Neural progenitor cell (in vitro differentiated cells): ENCODE measurements around the gene TCOF1. TPM values are rescaled to one million over a fixed set of nuclear protein-coding genes. Genes with fewer than 3 reads are reported as not detected.
A peak's percentile ranks its signal among the peaks of the same experiment; 100 is the strongest.

ENCODE experiments used
- DNase-seq: peaks from one replicate; pipeline ENCODE4 v3.0.0-alpha.2; 2016; ENCODE audit warnings: low spot score
- H2AFZ ChIP-seq: fragments of 200-600 bp; sonication (generic); replicated peaks from 2 replicates; pipeline ENCODE4 v1.6.1; 2016; ENCODE audit warnings: antibody characterized with exemption
- H3F3A ChIP-seq: fragments of 200-600 bp; sonication (generic); 2 replicates; pipeline ENCODE4 v1.6.1; 2016; ENCODE audit warnings: antibody characterized with exemption, low read depth
- H3K27ac ChIP-seq: fragments of 200-600 bp; sonication (generic); 2 replicates; pipeline ENCODE4 v1.5.1; 2016; ENCODE audit warnings: mild to moderate bottlenecking
- H3K27me3 ChIP-seq: fragments of 200-600 bp; sonication (generic); 2 replicates; pipeline ENCODE4 v1.6.1; 2016; ENCODE audit warnings: mild to moderate bottlenecking, moderate library complexity
- H3K36me3 ChIP-seq: fragments of 200-600 bp; sonication (generic); 2 replicates; pipeline ENCODE4 v1.5.1; 2016
- H3K4me1 ChIP-seq: fragments of 200-600 bp; sonication (generic); 2 replicates; pipeline ENCODE4 v1.6.1; 2016; ENCODE audit warnings: mixed run types
- H3K4me2 ChIP-seq: fragments of 200-600 bp; sonication (generic); 2 replicates; pipeline ENCODE4 v1.6.1; 2016
- H3K4me3 ChIP-seq: fragments of 200-600 bp; sonication (generic); 2 replicates; pipeline ENCODE4 v1.5.1; 2016
- H3K79me2 ChIP-seq: fragments of 200-600 bp; sonication (generic); 2 replicates; pipeline ENCODE4 v1.6.1; 2016; ENCODE audit warnings: low read depth
- H3K9ac ChIP-seq: fragments of 200-600 bp; sonication (generic); 2 replicates; pipeline ENCODE4 v1.6.1; 2016
- H3K9me3 ChIP-seq: fragments of 200-600 bp; sonication (generic); 2 replicates; pipeline ENCODE4 v1.5.1; 2016; ENCODE audit warnings: low read depth
- H4K20me1 ChIP-seq: fragments of 200-600 bp; sonication (generic); 2 replicates; pipeline ENCODE4 v1.6.1; 2016; ENCODE audit warnings: low read depth
- H3K27ac Mint-ChIP-seq: 3 replicates; pipeline ENCODE4 v1.8.0; 2021; ENCODE audit warnings: mixed read lengths
- H3K27me3 Mint-ChIP-seq: 2 replicates; pipeline ENCODE4 v1.8.0; 2022; ENCODE audit warnings: low read depth, mild to moderate bottlenecking, inconsistent platforms, moderate library complexity, mixed read lengths; ENCODE audit not compliant: insufficient read depth
- H3K36me3 Mint-ChIP-seq: 3 replicates; pipeline ENCODE4 v1.8.0; 2021; ENCODE audit warnings: mixed read lengths
- H3K4me1 Mint-ChIP-seq: 3 replicates; pipeline ENCODE4 v1.8.0; 2021; ENCODE audit warnings: mixed read lengths
- H3K4me3 Mint-ChIP-seq: 3 replicates; pipeline ENCODE4 v1.8.0; 2021; ENCODE audit warnings: mild to moderate bottlenecking, moderate library complexity, mixed read lengths
- H3K9me3 Mint-ChIP-seq: 3 replicates; pipeline ENCODE4 v1.8.0; 2020; ENCODE audit warnings: mixed read lengths
- CTCF ChIP-seq: fragments of 200-600 bp; sonication (generic); IDR thresholded peaks from 2 replicates; pipeline ENCODE4 v1.5.1; 2017; ENCODE audit warnings: antibody characterized with exemption, mild to moderate bottlenecking
- EZH2 ChIP-seq: fragments of 200-600 bp; sonication (generic); IDR thresholded peaks from 2 replicates; pipeline ENCODE4 v1.6.1; 2017; ENCODE audit warnings: antibody characterized with exemption, mild to moderate bottlenecking, moderate library complexity
- EZH2phosphoT487 ChIP-seq: fragments of 200-600 bp; sonication (generic); IDR thresholded peaks from 2 replicates; pipeline ENCODE4 v1.6.1; 2017; ENCODE audit warnings: antibody characterized with exemption
- total RNA-seq: library from RNA; depleted of rRNA; stranded (reverse); fragments of >200 nt; gene quantifications from 2 replicates; pipeline ENCODE4 v1.2.3, GENCODE V29; 2015; ENCODE audit warnings: low replicate concordance

Gene TCOF1
- total RNA-seq, 1 donor from 2014 or later: 37.9 TPM

GRCh38 chr5:150319484-150319790 is 38.1 kb upstream of the TCOF1 start:
- H3K4me3 Mint-ChIP-seq: no peak overlapping the region
- TF ChIP-seq CTCF (no peak), EZH2phosphoT487 (no peak)
- no peak overlapping the region for H2AFZ ChIP-seq
- H3K9me3 ChIP-seq: no peaks in the 10 kb centered on the region
- H3K9me3 Mint-ChIP-seq: no peaks in the 10 kb centered on the region
- H3K79me2 ChIP-seq: no peaks in the 10 kb centered on the region
- H3K4me2 ChIP-seq: no peak overlapping the region
- no peak overlapping the region for H3K4me3 ChIP-seq
- H3K27ac Mint-ChIP-seq: no peak overlapping the region
- H3K4me1 ChIP-seq: peaks cover 22% of the 10 kb centered on the region
- no peaks in the 10 kb centered on the region for H3K36me3 ChIP-seq
- H3K9ac ChIP-seq: no peak overlapping the region
- H3K27ac ChIP-seq: no peak overlapping the region
- H4K20me1 ChIP-seq: no peaks in the 10 kb centered on the region
- no peak for DNase-seq
- H3K4me1 Mint-ChIP-seq: peaks cover 47% of the 10 kb centered on the region
- H3K36me3 Mint-ChIP-seq: no peaks in the 10 kb centered on the region
- peaks cover 3% of the 10 kb centered on the region for H3F3A ChIP-seq
- no peaks in the 10 kb centered on the region for H3K27me3 ChIP-seq
- H3K27me3 Mint-ChIP-seq: peaks cover 10% of the 10 kb centered on the region

GRCh38 chr5:150320044-150320613 is 37.4 kb upstream of the TCOF1 start:
- Histone ChIP-seq H4K20me1 (no peaks in the 10 kb centered on the region), H3K9me3 (no peaks in the 10 kb centered on the region), H2AFZ (no peak overlapping the region), H3K79me2 (no peaks in the 10 kb centered on the region), H3K9ac (no peak overlapping the region), H3K27me3 (no peaks in the 10 kb centered on the region), H3K4me2 (peak overlapping the region; percentile 3), H3F3A (peaks cover 3% of the 10 kb centered on the region), H3K27ac (no peak overlapping the region), H3K4me1 (peaks cover 22% of the 10 kb centered on the region), H3K4me3 (no peak overlapping the region), H3K36me3 (no peaks in the 10 kb centered on the region)
- H3K4me3 Mint-ChIP-seq: no peak overlapping the region
- no peaks in the 10 kb centered on the region for H3K36me3 Mint-ChIP-seq
- peaks cover 10% of the 10 kb centered on the region for H3K27me3 Mint-ChIP-seq
- peak; percentile 53 for DNase-seq
- H3K27ac Mint-ChIP-seq: no peak overlapping the region
- no peaks in the 10 kb centered on the region for H3K9me3 Mint-ChIP-seq
- H3K4me1 Mint-ChIP-seq: peaks cover 49% of the 10 kb centered on the region
- TF ChIP-seq EZH2phosphoT487 (no peak), CTCF (no peak), EZH2 (no peak)

GRCh38 chr5:150321211-150321610 is 36.3 kb upstream of the TCOF1 start:
- peaks cover 3% of the 10 kb centered on the region for H3F3A ChIP-seq
- H3K27me3 ChIP-seq: no peaks in the 10 kb centered on the region
- H3K36me3 ChIP-seq: no peaks in the 10 kb centered on the region
- Mint-ChIP-seq H3K36me3 (no peaks in the 10 kb centered on the region), H3K4me1 (peaks cover 51% of the 10 kb centered on the region), H3K9me3 (no peaks in the 10 kb centered on the region), H3K4me3 (no peak overlapping the region), H3K27ac (no peak overlapping the region), H3K27me3 (peaks cover 7% of the 10 kb centered on the region)
- no peaks in the 10 kb centered on the region for H4K20me1 ChIP-seq
- H3K79me2 ChIP-seq: no peaks in the 10 kb centered on the region
- no peak overlapping the region for H3K4me3 ChIP-seq
- peaks cover 22% of the 10 kb centered on the region for H3K4me1 ChIP-seq
- H3K9me3 ChIP-seq: no peaks in the 10 kb centered on the region
- H3K4me2 ChIP-seq: no peak overlapping the region
- no peak overlapping the region for H3K27ac ChIP-seq
- no peak overlapping the region for H2AFZ ChIP-seq
- TF ChIP-seq EZH2phosphoT487: no peak
- no peak for TF ChIP-seq EZH2
- no peak for TF ChIP-seq CTCF
- DNase-seq: no peak
- no peak overlapping the region for H3K9ac ChIP-seq
